Psoas muscle (tissue), 8 donors: ENCODE results near the gene TJP3. TPM values are rescaled to one million over a fixed set of nuclear protein-coding genes. Genes with fewer than 3 reads are reported as not detected.

Source experiments
- ATAC-seq, 4 donors: fragments of 200-7000 bp; cut with Tn5 transposase; one replicate each; pipeline ENCODE4 v1.9.1; 2020; ENCODE audit warnings: moderate library complexity in 3 of 4, mild to moderate bottlenecking in 2 of 4
- DNase-seq, 2 donors: peaks; one replicate each; pipeline ENCODE4 v3.0.0-alpha.2; 2020
- H3K27ac ChIP-seq: fragments of 200-600 bp; one replicate; pipeline ENCODE4 v1.8.0; 2022
- H3K27me3 ChIP-seq, 3 donors: fragments of 200-600 bp in 1 of 3; one replicate each; pipeline versions ENCODE4 v1.6.1 to v1.8.0; 2013 to 2022; ENCODE audit warnings: low read length in 2 of 3, mild to moderate bottlenecking in 2 of 3, moderate library complexity in 1 of 3; ENCODE audit not compliant: insufficient read depth in 3 of 3
- H3K36me3 ChIP-seq, 2 donors: fragments of 200-600 bp in 1 of 2; one replicate each; pipeline versions ENCODE4 v1.6.1 to v1.8.0; 2013 to 2022; ENCODE audit warnings: low read depth in 1 of 2, mild to moderate bottlenecking in 1 of 2, moderate library complexity in 1 of 2; ENCODE audit not compliant: insufficient read depth in 1 of 2
- H3K4me1 ChIP-seq: fragments of 200-600 bp; one replicate; pipeline ENCODE4 v1.8.0; 2022
- H3K4me3 ChIP-seq: fragments of 200-600 bp; one replicate; pipeline ENCODE4 v1.8.0; 2022; ENCODE audit warnings: mild to moderate bottlenecking
- H3K9me3 ChIP-seq: fragments of 200-600 bp; one replicate; pipeline ENCODE4 v1.8.0; 2022
- WGBS, 3 donors: extraction: QIAGEN DNeasy Blood & Tissue Kit; methylation state at CpG; one replicate each; pipeline versions ENCODE4 v1.1.6 to v1.1.7; 2013; 5-methylcytosine and 5-hydroxymethylcytosine counted together
- intact Hi-C, 2 donors: fragments of 100-400 bp; cut with DNase I; formaldehyde crosslinking; loops; one replicate each; pipeline versions ENCODE4 v1.11.0 to v1.14.2; 2022
- polyA plus RNA-seq, 3 donors: library from polyadenylated mRNA; stranded (reverse); fragments of 200-250 nt; gene quantifications; one replicate each; pipeline ENCODE4 v1.2.3, GENCODE V29; 2013
- total RNA-seq, 4 donors: library from RNA; stranded (reverse); fragmentation: NEBNext Ultra II Directional in 2 of 4; extraction: Animal tissue kit (Norgen Biotek cat#: 25700) in 2 of 4; gene quantifications; one replicate each; pipeline versions ENCODE4 v1.2.1 to v1.2.4, GENCODE V29; 2021 to 2023
- TF ChIP-seq, protein P1 (sequence below): fragments of 200-600 bp; IDR thresholded peaks from one replicate; pipeline ENCODE4 v1.8.0; 2022; ENCODE audit warnings: antibody characterized with exemption
- donor health status: healthy with polysubstance abuse.
- donor health status: DM: no; HTN: no; CAD: no; lungs with moderate emphysema.
- donor health status: Bipolar disorder and iron deficiency.
- donor health status: healthy.
- donor health status: DM: yes; HTN: yes; CAD: no.
- donor health status: DM: no; HTN: no; CAD: no.
- donor health status: DM: no; HTN: no; CAD: no.
- donor health status: DM: yes; HTN: yes; CAD: no.

TJP3 gene
- total and polyA plus RNA-seq, 7 donors, result 0.21 to 2.7 (median 0.48) TPM; not detected in 1

DNA sequence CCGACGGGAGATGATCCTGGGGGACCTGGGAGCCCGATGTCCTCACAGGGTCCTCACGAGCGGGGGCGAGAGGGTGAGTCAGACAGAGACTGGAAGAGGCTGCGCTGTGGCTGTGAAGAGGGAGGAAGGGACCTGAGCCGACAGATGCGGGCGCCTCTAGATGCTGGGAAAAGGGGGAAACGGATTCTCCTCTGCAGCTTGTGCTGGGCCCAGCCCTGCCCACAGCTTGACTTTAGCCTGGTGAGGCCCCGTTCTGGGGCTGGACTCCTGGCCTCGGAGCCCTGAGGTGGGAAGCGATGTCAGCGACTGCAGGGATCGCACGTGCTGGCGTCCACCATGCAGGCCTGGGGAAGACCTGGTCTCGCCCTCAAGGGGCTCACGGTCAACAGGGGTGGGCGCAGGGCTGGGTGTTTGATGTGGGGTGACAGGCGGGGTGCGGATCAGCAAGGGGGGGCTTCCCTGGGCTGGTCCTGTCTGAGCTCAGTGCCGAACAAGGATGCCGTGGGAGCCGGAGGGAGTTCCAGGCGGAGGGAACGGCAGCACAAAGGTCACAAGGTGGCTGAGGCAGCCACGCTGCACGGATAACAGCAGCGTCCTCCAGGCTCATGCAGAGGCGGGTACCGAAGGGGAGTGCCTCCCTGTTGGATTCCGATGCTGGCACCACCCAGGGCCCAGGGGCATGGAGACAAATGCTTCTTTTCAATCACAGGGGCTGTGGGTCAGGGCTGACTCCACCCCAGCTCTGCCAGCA is 39.7 kb upstream of the TJP3 start:
- 77 to 81% (median 80%) methylated on average over 33 to 34 of the region's 34 CpGs for WGBS, 3 donors
- no peak overlapping the region for H3K4me3 ChIP-seq
- peak overlapping the region; percentile 80 for H3K27ac ChIP-seq
- no peak for ATAC-seq
- H3K9me3 ChIP-seq, result no peaks in the 10 kb centered on the region
- peaks cover 0 to 18% of the 10 kb centered on the region in 2 donors for H3K36me3 ChIP-seq
- intact Hi-C loops, result no loop called here
- H3K27me3 ChIP-seq, result no peaks in the 10 kb centered on the region
- TF ChIP-seq, protein P1, sequence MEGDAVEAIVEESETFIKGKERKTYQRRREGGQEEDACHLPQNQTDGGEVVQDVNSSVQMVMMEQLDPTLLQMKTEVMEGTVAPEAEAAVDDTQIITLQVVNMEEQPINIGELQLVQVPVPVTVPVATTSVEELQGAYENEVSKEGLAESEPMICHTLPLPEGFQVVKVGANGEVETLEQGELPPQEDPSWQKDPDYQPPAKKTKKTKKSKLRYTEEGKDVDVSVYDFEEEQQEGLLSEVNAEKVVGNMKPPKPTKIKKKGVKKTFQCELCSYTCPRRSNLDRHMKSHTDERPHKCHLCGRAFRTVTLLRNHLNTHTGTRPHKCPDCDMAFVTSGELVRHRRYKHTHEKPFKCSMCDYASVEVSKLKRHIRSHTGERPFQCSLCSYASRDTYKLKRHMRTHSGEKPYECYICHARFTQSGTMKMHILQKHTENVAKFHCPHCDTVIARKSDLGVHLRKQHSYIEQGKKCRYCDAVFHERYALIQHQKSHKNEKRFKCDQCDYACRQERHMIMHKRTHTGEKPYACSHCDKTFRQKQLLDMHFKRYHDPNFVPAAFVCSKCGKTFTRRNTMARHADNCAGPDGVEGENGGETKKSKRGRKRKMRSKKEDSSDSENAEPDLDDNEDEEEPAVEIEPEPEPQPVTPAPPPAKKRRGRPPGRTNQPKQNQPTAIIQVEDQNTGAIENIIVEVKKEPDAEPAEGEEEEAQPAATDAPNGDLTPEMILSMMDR, result no peak
- no peak for DNase-seq
- H3K4me1 ChIP-seq, result peaks cover 36% of the 10 kb centered on the region

DNA sequence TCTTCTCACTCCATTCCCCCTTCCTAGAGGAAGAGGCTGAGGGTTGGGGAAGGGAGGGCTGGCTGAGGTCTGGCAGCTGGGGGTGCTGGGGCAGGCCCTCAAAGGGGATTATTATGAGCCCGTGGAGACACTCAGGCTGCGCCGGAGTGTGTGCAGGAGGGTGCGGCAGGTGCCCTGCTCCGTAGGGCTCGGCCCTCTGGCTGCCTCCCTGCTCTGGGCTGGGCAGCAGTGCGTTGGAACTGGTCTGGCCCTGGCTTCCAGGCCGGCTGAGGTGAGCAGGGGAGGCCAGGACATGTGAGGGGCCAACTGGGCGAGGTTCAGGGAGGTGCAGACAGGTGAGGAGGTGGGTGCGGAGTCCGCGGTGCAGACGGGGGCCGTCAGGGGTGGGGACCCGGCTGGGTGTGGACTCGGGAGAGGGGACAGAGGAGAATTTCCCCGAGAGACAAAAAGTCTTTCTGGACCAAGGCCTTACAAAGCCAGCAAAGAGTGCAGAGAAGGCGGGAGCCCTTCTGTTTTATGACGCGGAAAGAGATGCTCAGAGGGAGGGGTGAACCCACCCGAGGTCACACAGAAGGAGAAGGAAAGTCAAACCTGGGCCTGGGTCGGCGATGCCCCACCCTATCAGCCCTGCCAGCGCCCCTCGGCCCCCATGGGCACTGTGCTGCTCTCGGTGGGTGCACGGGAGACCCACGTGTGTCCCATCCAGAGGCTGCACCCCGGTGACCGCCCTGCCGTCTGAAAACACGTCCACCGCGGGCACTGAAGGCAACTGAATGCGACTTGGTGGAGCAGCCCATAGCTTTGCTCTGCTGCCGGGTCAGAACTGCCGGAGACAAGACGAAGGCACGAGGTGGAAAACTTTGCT is 38.9 kb upstream of the TJP3 start:
- Histone ChIP-seq H3K27ac (peak overlapping the region; percentile 80), H3K27me3 (no peaks in the 10 kb centered on the region), H3K4me1 (peaks cover 36% of the 10 kb centered on the region), H3K9me3 (no peaks in the 10 kb centered on the region), H3K4me3 (no peak overlapping the region), H3K36me3 (peaks cover 0 to 10% of the 10 kb centered on the region in 2 donors)
- DNase-seq (no peak), ATAC-seq (no peak)
- intact Hi-C loops, result no loop called here
- TF ChIP-seq, protein P1, result no peak
- 71 to 80% (median 72%) methylated on average over 37 to 39 of the region's 39 CpGs for WGBS, 3 donors

DNA sequence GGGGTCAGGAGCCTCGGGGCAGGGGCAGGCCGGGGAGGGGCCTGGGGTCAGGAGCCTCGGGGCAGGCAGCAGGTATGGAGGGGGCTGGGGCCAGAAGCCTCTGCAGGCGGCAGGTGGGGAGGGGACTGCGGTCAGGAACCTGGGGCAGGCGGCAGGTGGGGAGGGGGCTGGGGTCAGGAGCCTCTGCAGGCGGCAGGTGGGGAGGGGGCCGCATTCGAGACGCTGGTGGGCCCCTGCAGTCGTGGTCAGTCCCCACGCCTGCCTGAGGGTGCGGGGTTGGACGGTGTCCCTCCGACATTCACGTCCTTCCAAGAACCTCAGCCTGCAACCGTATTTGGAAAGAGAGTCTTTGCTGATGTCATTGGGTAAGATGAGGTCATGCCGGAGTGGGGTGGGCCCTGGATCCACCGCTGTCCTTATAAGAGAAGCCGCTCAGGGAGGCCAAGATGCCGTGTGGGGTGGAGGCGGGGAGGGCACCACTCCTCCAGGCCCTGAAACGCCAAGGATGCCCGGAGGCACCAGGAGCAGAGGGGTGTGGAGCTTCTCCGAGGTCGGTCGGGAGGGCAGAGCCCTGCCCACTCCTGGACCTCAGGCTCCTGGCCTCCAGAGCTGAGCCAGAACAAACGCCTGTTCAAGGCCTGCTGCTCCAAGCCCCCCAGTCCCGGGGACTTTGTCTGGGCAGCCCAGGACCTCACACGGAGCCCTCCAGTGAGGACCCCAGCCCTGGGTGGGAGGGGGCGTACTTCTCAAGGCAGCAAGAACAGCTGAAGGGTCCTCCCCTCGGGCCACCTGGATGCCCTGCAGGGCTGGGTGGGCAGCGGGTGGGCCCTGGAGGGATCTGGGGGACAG is 38.0 kb upstream of the TJP3 start:
- WGBS, 3 donors, result 23 to 25% (median 25%) methylated on average over 30 to 33 of the region's 33 CpGs
- H3K4me3 ChIP-seq, result peak overlapping the region; percentile 48

More for the DNA sequence above, 38.0 kb upstream of the TJP3 start:
- peaks cover 36% of the 10 kb centered on the region for H3K4me1 ChIP-seq
- H3K27ac ChIP-seq, result peak overlapping the region; percentile 80
- ATAC-seq (peak; percentile 58 to 85 (median 80)), DNase-seq (peak; percentile 78 to 87)
- TF ChIP-seq, protein P1, result no peak
- H3K9me3 ChIP-seq, result no peaks in the 10 kb centered on the region
- no peaks in the 10 kb centered on the region for H3K27me3 ChIP-seq
- intact Hi-C loops, result no loop called here
- peaks cover 0 to 1% of the 10 kb centered on the region in 2 donors for H3K36me3 ChIP-seq
